A549 (cell line): ENCODE data around the gene PNPLA6. TPM values are rescaled to one million over a fixed set of nuclear protein-coding genes. Genes with fewer than 3 reads are reported as not detected.

Experiments used
- ATAC-seq, 2 experiments: fragments of 200-7000 bp in 1 of 2; fragments of >200 bp in 1 of 2; cut with Nextera tagmentation in 1 of 2; cut with Tn5 transposase in 1 of 2; 3 replicates each; pipeline versions ENCODE4 v1.8.0 to v1.9.1; 2018 to 2020; ENCODE audit warnings: mild to moderate bottlenecking in 1 of 2, moderate library complexity in 1 of 2
- CTCF ChIA-PET: fragments of 300-600 bp; sonication (Branson Sonifier 250); formaldehyde crosslinking; extraction: SDS; loops from one replicate; lab custom pipeline; 2021; ENCODE audit warnings: antibody characterized with exemption, inconsistent platforms; lab: Yijun Ruan, JAX
- POLR2A ChIA-PET: fragments of 350-600 bp; formaldehyde crosslinking; extraction: SDS; loops from one replicate; lab custom pipeline; 2021; ENCODE audit warnings: antibody characterized with exemption, inconsistent platforms; lab: Yijun Ruan, JAX
- DNase-seq, 2 experiments: peaks; one replicate each; pipeline versions ENCODE4 v3.0.0 to v3.0.0-alpha.2; 2011 to 2016; ENCODE audit warnings: low read depth in 1 of 2, low spot score in 1 of 2
- FAIRE-seq: peaks from 2 replicates; lab custom pipeline; 2011; peaks lifted over from hg19 to GRCh38; lab: Jason Lieb, UNC
- H3K27ac ChIP-seq, 2 experiments: fragments of >200 bp; sonication (Bioruptor Twin); formaldehyde crosslinking; 3 replicates each; pipeline ENCODE4 v1.5.1; 2016 to 2017
- H3K4me1 ChIP-seq: fragments of >200 bp; sonication (Bioruptor Twin); formaldehyde crosslinking; 3 replicates; pipeline ENCODE4 v1.6.1; 2016
- H3K4me2 ChIP-seq: fragments of >200 bp; sonication (Bioruptor Twin); formaldehyde crosslinking; 3 replicates; pipeline ENCODE4 v1.6.1; 2016
- H3K4me3 ChIP-seq: fragments of >200 bp; sonication (Bioruptor Twin); formaldehyde crosslinking; 3 replicates; pipeline ENCODE4 v1.5.1; 2016
- H3K9me3 ChIP-seq: fragments of >200 bp; sonication (Bioruptor Twin); formaldehyde crosslinking; 3 replicates; pipeline ENCODE4 v1.6.1; 2016
- BHLHE40 ChIP-seq: IDR thresholded peaks from 2 replicates; pipeline ENCODE4 v1.6.1; 2012; ENCODE audit warnings: low read depth, low read length, inconsistent platforms
- CBX2 ChIP-seq: fragments of 200-600 bp; sonication (generic); IDR thresholded peaks from 2 replicates; pipeline ENCODE4 v1.6.1; 2016; ENCODE audit warnings: low read depth, mild to moderate bottlenecking, borderline replicate concordance
- CEBPB ChIP-seq, 2 experiments: fragments of >200 bp in 1 of 2; sonication (Bioruptor Twin) in 1 of 2; formaldehyde crosslinking in 1 of 2; IDR thresholded peaks; 2 replicates each; pipeline ENCODE4 v1.6.1; 2012 to 2016
- CHD4 ChIP-seq: fragments of 200-600 bp; sonication (generic); IDR thresholded peaks from 2 replicates; pipeline ENCODE4 v1.6.1; 2016; ENCODE audit warnings: antibody characterized with exemption, mild to moderate bottlenecking, borderline replicate concordance
- E2F6 ChIP-seq: IDR thresholded peaks from 2 replicates; pipeline ENCODE4 v1.6.1; 2012; ENCODE audit warnings: low read depth, borderline replicate concordance
- EHMT2 ChIP-seq: fragments of 200-600 bp; sonication (generic); IDR thresholded peaks from 2 replicates; pipeline ENCODE4 v1.6.1; 2016; ENCODE audit warnings: antibody characterized with exemption, low read depth, mild to moderate bottlenecking, moderate library complexity
- ESRRA ChIP-seq: fragments of 150-350 bp; IDR thresholded peaks from 2 replicates; pipeline ENCODE4 v1.6.1; 2014; ENCODE audit warnings: mild to moderate bottlenecking, low read length, borderline replicate concordance
- FOSB ChIP-seq: fragments of 250-450 bp; sonication (Bioruptor Pico); IDR thresholded peaks from 2 replicates; pipeline ENCODE4 v1.5.0; 2020; ENCODE audit warnings: mild to moderate bottlenecking, moderate library complexity
- HDAC2 ChIP-seq: fragments of 200-600 bp; sonication (generic); IDR thresholded peaks from 2 replicates; pipeline ENCODE4 v1.6.1; 2016
- HMGXB4 ChIP-seq: fragments of 250-450 bp; sonication (Bioruptor Pico); IDR thresholded peaks from 2 replicates; pipeline ENCODE4 v1.5.0; 2021; ENCODE audit warnings: mild to moderate bottlenecking, moderate library complexity, borderline replicate concordance
- JUNB ChIP-seq: fragments of >200 bp; sonication (Bioruptor Twin); formaldehyde crosslinking; IDR thresholded peaks from 2 replicates; pipeline ENCODE4 v1.6.1; 2016
- KDM1A ChIP-seq: fragments of 200-600 bp; sonication (generic); IDR thresholded peaks from 2 replicates; pipeline ENCODE4 v1.6.1; 2016; ENCODE audit warnings: low read depth, mild to moderate bottlenecking
- MAZ ChIP-seq: fragments of 150-350 bp; IDR thresholded peaks from 2 replicates; pipeline ENCODE4 v1.6.1; 2014; ENCODE audit warnings: antibody characterized with exemption, low read depth, low read length, borderline replicate concordance
- PHF8 ChIP-seq: fragments of 200-600 bp; sonication (generic); IDR thresholded peaks from 2 replicates; pipeline ENCODE4 v1.6.1; 2016; ENCODE audit warnings: low read depth, mild to moderate bottlenecking, antibody characterized with exemption, moderate library complexity, borderline replicate concordance
- POLR2A ChIP-seq: IDR thresholded peaks from 2 replicates; pipeline ENCODE4 v1.6.1; 2012; ENCODE audit warnings: mild to moderate bottlenecking, low read length
- POLR2AphosphoS2 ChIP-seq: conservative IDR thresholded peaks from 2 replicates; pipeline ENCODE4 v1.6.1; 2012; ENCODE audit warnings: low read length, improper control_type of control experiment, inconsistent platforms
- RAD21 ChIP-seq, 2 experiments: fragments of >200 bp in 1 of 2; sonication (Bioruptor Twin) in 1 of 2; formaldehyde crosslinking in 1 of 2; IDR thresholded peaks in 1 of 2; conservative IDR thresholded peaks in 1 of 2; 2 replicates in 1 of 2; 3 replicates in 1 of 2; pipeline ENCODE4 v1.6.1; 2012 to 2018; ENCODE audit warnings: inconsistent platforms in 1 of 2
- REST ChIP-seq: fragments of 200-600 bp; sonication (generic); IDR thresholded peaks from 2 replicates; pipeline ENCODE4 v1.6.1; 2016; ENCODE audit warnings: antibody characterized with exemption, mild to moderate bottlenecking, moderate library complexity
- RFX5 ChIP-seq: fragments of 450-650 bp; IDR thresholded peaks from 2 replicates; pipeline ENCODE4 v1.7.1; 2014; ENCODE audit warnings: antibody characterized with exemption, mild to moderate bottlenecking, moderate library complexity
- RNF2 ChIP-seq: fragments of 200-600 bp; sonication (generic); IDR thresholded peaks from 2 replicates; pipeline ENCODE4 v1.6.1; 2016; ENCODE audit warnings: low read depth, mild to moderate bottlenecking, antibody characterized with exemption, moderate library complexity, borderline replicate concordance
- TFCP2L1 ChIP-seq: fragments of 250-450 bp; sonication (Bioruptor Pico); IDR thresholded peaks from 2 replicates; pipeline ENCODE4 v1.5.0; 2021; ENCODE audit warnings: mild to moderate bottlenecking
- TP53 ChIP-seq: fragments of 250-450 bp; sonication (Bioruptor Pico); IDR thresholded peaks from 2 replicates; pipeline ENCODE4 v1.5.0; 2021; ENCODE audit warnings: mild to moderate bottlenecking, moderate library complexity
- ZSCAN20 ChIP-seq: fragments of 250-450 bp; sonication (Bioruptor Pico); IDR thresholded peaks from 2 replicates; pipeline ENCODE4 v1.8.0; 2022; ENCODE audit warnings: mild to moderate bottlenecking, moderate library complexity
- whole genome bisulfite sequencing: methylation state at CpG from one replicate; pipeline ENCODE4 v1.1.6; 2017; ENCODE audit errors: missing lambda C conversion rate; 5-methylcytosine and 5-hydroxymethylcytosine counted together
- polyA plus RNA-seq, 4 experiments: library from polyadenylated mRNA; depleted of rRNA in 3 of 4; stranded (reverse); fragments of >200 nt; fragmentation: RNase III in 1 of 4; extraction: RNeasy Plus Mini Kit Qiagen cat#74134 plus additional on column Dnase treatment in 1 of 4; gene quantifications; 2 replicates in 3 of 4; 3 replicates in 1 of 4; pipeline ENCODE4 v1.2.3, GENCODE V29; 2011 to 2017
- TF ChIP-seq, protein P1 (sequence below): IDR thresholded peaks from 2 replicates; pipeline ENCODE4 v1.6.1; 2012
- TF ChIP-seq, protein P2 (sequence below): fragments of 150-350 bp; IDR thresholded peaks from 2 replicates; pipeline ENCODE4 v1.6.1; 2014; ENCODE audit warnings: low read depth, mild to moderate bottlenecking, low read length

The PNPLA6 gene
- polyA plus RNA-seq, 2 of the 4 experiments (the other 2 are of a cell fraction), result 17.0 to 58.1 TPM

DNA sequence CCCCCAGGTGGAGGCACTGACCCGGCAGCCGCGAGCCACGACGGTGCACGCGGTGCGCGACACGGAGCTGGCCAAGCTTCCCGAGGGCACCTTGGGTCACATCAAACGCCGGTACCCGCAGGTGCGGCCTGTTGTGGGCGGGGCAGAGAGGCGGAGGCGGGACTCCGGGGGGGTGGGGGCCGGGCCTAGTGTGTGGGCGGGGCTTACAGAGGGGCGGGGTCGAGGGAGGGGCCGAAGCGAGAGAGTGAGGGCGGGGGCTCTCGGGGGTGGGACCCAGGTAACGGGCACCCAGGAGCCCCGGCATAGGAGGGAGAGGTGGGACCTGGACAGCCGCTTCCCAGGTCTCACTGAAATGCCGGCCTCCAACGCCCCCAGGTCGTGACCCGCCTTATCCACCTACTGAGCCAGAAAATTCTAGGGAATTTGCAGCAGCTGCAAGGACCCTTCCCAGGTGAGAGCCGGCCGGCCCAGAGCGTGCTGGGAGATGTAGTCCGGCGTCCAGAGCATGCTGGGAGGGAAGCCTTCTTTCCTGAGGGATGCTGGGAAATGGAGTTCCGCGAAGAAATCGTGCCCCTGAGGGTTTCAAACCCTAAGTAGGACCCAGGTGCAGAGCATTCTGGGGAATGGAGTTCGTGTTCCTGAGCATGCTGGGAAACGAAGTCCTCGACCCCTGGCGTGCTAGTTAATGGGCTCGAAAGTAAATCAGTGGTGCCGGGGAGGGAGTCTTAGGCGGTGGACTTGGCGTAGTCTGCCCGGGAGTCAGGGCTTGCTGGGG is 15.7 kb downstream of the PNPLA6 start:
- POLR2A ChIA-PET, result no interaction called here

DNA sequence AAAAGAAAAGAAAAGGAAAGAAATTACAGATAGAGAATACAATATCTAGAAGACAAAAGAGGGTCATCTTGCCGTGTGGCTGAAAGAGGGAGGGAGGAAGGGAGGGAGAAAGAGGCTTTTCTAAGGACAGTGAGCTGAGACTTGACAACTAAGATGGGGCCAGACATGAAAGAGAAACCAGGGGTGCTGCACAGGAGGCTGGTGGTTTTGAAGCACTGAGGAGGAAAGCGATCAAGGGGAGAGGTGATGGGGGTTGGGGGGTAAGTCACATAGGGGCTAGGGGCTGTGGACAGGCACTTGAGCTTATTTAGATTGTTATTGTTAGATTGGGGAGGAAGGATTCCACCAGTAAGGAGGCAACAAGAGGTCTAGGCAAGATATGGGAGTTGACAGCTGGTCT is 17.3 kb downstream of the PNPLA6 start:
- POLR2A ChIA-PET, result no interaction called here
- DNase-seq, result no peak
- no peak for FAIRE-seq
- 42% methylated on average over 2 of the region's 2 CpGs for WGBS
- Histone ChIP-seq H3K4me3 (no peak overlapping the region), H3K4me1 (no peaks in the 10 kb centered on the region), H3K27ac (no peak overlapping the region), H3K9me3 (no peaks in the 10 kb centered on the region), H3K4me2 (no peak overlapping the region)
- CTCF ChIA-PET, result interaction anchor here (1.6 kb wide), 1 partner anchor 15 kb away, joined by 3 read pairs; no protein-coding TSS in a partner anchor
- TF ChIP-seq, protein P1, sequence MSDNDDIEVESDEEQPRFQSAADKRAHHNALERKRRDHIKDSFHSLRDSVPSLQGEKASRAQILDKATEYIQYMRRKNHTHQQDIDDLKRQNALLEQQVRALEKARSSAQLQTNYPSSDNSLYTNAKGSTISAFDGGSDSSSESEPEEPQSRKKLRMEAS, result no peak
- ATAC-seq, result no peak

More for the DNA sequence above, 15.7 kb downstream of the PNPLA6 start:
- peak; percentile 40 to 72; a peak in 3 of 6 replicates for ATAC-seq
- Histone ChIP-seq H3K4me1 (no peaks in the 10 kb centered on the region), H3K27ac (no peak overlapping the region), H3K9me3 (no peaks in the 10 kb centered on the region), H3K4me2 (no peak overlapping the region), H3K4me3 (no peak overlapping the region)
- WGBS, result 89% methylated on average over 13 of the region's 51 CpGs
- CTCF ChIA-PET, result interaction anchor here (0.8 to 1.1 kb wide), 2 partner anchors 17 to 281 kb away, joined by 3 read pairs; no protein-coding TSS in a partner anchor
- DNase-seq, result peak in 1 of 2 experiments; percentile 62
- no peak for FAIRE-seq
- TF ChIP-seq KDM1A, result no peak
- TF ChIP-seq TP53 (CRISPR knock-in tag), result no peak
- no peak for TF ChIP-seq JUNB
- TF ChIP-seq CHD4, result no peak
- TF ChIP-seq MAZ, result no peak
- TF ChIP-seq HDAC2, result no peak

- H3K4me3 ChIP-seq, result no peak overlapping the region
- H3K9me3 ChIP-seq, result no peaks in the 10 kb centered on the region
- DNase-seq (no peak), ATAC-seq (no peak), FAIRE-seq (no peak)
- TF ChIP-seq PHF8, result no peak
- TF ChIP-seq CBX2, result no peak
- TF ChIP-seq ESRRA, result no peak
- TF ChIP-seq POLR2AphosphoS2, result no peak
- TF ChIP-seq CEBPB (IDR thresholded peaks at IDR 0.05), result no peak
- no peak for TF ChIP-seq FOSB (CRISPR knock-in tag)
- no peak for TF ChIP-seq EHMT2
- TF ChIP-seq, protein P2, sequence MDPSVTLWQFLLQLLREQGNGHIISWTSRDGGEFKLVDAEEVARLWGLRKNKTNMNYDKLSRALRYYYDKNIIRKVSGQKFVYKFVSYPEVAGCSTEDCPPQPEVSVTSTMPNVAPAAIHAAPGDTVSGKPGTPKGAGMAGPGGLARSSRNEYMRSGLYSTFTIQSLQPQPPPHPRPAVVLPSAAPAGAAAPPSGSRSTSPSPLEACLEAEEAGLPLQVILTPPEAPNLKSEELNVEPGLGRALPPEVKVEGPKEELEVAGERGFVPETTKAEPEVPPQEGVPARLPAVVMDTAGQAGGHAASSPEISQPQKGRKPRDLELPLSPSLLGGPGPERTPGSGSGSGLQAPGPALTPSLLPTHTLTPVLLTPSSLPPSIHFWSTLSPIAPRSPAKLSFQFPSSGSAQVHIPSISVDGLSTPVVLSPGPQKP, result no peak
- TF ChIP-seq BHLHE40, result no peak
- TF ChIP-seq E2F6, result no peak
- no peak for TF ChIP-seq TFCP2L1 (CRISPR knock-in tag)
- no peak for TF ChIP-seq REST
- TF ChIP-seq RNF2, result no peak
- TF ChIP-seq RFX5, result no peak
- TF ChIP-seq RAD21 (conservative IDR thresholded peaks at IDR 0.05 in 1 of 2, IDR thresholded peaks at IDR 0.05 in 1 of 2), result no peak
- no peak for TF ChIP-seq POLR2A
- TF ChIP-seq ZSCAN20 (CRISPR knock-in tag), result no peak
- no peak for TF ChIP-seq HMGXB4
- CTCF ChIA-PET, result interaction anchor here (0.9 to 2.0 kb wide), 3 partner anchors 14 to 246 kb away, joined by 3 to 8 read pairs (median 5); partner anchors contain the start of gene TRAPPC5
- H3K4me2 ChIP-seq, result no peak overlapping the region
- H3K27ac ChIP-seq, result no peak overlapping the region
- no peaks in the 10 kb centered on the region for H3K4me1 ChIP-seq
- 93% methylated on average over 3 of the region's 28 CpGs for WGBS
- POLR2A ChIA-PET, result no interaction called here
Observed at GRCh38 chr19:7554565-7554964, 19.0 kb downstream of the PNPLA6 start.
